Body of pancreas (tissue), 4 donors: Measurements from ENCODE around the gene RGS7BP.

Source experiments
- POLR2A ChIP-seq, 3 donors: fragments of 450-650 bp; IDR thresholded peaks; one replicate each; pipeline ENCODE4 v1.6.1; 2016; ENCODE audit warnings: antibody characterized with exemption in 3 of 3, mild to moderate bottlenecking in 2 of 3
- TF ChIP-seq, protein P1 (sequence below), 7 experiments: fragments of 450-650 bp in 4 of 7; fragments of 200-600 bp in 3 of 7; sonication (generic) in 3 of 7; IDR thresholded peaks; one replicate each; pipeline ENCODE4 v1.5.1; 2016 to 2019; ENCODE audit warnings: antibody characterized with exemption in 7 of 7

DNA sequence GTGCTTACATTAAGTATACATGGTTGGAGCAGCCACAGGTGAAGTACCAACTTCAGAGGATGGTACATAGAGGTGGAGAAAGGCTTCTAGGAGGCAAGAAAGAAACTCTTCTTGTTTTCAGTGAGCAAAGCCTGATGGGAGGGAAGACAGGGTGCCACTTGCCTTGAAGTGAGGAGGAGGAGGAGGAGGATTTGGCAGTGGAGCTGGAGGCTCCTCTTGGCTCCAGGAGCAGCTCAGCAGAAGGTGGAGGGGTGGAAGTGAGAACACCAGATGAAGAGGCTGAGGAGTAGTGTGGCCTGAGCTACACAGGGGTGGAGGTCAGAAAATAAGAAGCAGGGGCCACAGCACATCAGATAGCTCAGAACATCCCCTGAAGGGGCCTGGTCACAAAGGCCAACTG, 93.4 kb downstream of the RGS7BP start:
- TF ChIP-seq, protein P1, sequence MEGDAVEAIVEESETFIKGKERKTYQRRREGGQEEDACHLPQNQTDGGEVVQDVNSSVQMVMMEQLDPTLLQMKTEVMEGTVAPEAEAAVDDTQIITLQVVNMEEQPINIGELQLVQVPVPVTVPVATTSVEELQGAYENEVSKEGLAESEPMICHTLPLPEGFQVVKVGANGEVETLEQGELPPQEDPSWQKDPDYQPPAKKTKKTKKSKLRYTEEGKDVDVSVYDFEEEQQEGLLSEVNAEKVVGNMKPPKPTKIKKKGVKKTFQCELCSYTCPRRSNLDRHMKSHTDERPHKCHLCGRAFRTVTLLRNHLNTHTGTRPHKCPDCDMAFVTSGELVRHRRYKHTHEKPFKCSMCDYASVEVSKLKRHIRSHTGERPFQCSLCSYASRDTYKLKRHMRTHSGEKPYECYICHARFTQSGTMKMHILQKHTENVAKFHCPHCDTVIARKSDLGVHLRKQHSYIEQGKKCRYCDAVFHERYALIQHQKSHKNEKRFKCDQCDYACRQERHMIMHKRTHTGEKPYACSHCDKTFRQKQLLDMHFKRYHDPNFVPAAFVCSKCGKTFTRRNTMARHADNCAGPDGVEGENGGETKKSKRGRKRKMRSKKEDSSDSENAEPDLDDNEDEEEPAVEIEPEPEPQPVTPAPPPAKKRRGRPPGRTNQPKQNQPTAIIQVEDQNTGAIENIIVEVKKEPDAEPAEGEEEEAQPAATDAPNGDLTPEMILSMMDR (IDR thresholded peaks at IDR 0.05) = no peak
- no peak for TF ChIP-seq POLR2A (IDR thresholded peaks at IDR 0.05)
